ENCODE data around the gene RNASE7.
"Not testable (repeated sequence)": the region's sequence is repeated elsewhere in the genome, so short reads cannot be mapped to it uniquely, and the experiment has no call there.

GRCh38 chr14:21040941-21041340 is 1.2 kb upstream of the RNASE7 start:
- TF ChIP-seq RCOR1 (IDR thresholded peaks at IDR 0.05; ENCODE audit: low read length); CTCF (IDR thresholded peaks at IDR 0.05); EP300 (IDR thresholded peaks at IDR 0.05; ENCODE audit: borderline replicate concordance in 1 of 2, low read depth in 1 of 2, low read length in 1 of 2); IRF3 (IDR thresholded peaks at IDR 0.05; ENCODE audit: low read depth, low read length); GATA2 (CRISPR knock-in tag; IDR thresholded peaks at IDR 0.05); ZBTB33 (IDR thresholded peaks at IDR 0.05; ENCODE audit: borderline replicate concordance, low read depth); MEF2A (IDR thresholded peaks at IDR 0.05; ENCODE audit: borderline replicate concordance, low read depth); TAF1 (IDR thresholded peaks at IDR 0.05; ENCODE audit: borderline replicate concordance, low read depth, low read length); YY1 (IDR thresholded peaks at IDR 0.05; ENCODE audit: low read depth); SMC3 (IDR thresholded peaks at IDR 0.05; ENCODE audit: low read depth, low read length); USF1 (IDR thresholded peaks at IDR 0.05; ENCODE audit: borderline replicate concordance, low read depth); MAX (IDR thresholded peaks at IDR 0.05; ENCODE audit: low read depth); RAD21 (IDR thresholded peaks at IDR 0.05; ENCODE audit: low read length); USF2 (IDR thresholded peaks at IDR 0.05; ENCODE audit: borderline replicate concordance, low read depth, low read length): not testable (repeated sequence)
